ENCODE data around the gene CAMSAP1.

CAMSAP1 gene

DNA sequence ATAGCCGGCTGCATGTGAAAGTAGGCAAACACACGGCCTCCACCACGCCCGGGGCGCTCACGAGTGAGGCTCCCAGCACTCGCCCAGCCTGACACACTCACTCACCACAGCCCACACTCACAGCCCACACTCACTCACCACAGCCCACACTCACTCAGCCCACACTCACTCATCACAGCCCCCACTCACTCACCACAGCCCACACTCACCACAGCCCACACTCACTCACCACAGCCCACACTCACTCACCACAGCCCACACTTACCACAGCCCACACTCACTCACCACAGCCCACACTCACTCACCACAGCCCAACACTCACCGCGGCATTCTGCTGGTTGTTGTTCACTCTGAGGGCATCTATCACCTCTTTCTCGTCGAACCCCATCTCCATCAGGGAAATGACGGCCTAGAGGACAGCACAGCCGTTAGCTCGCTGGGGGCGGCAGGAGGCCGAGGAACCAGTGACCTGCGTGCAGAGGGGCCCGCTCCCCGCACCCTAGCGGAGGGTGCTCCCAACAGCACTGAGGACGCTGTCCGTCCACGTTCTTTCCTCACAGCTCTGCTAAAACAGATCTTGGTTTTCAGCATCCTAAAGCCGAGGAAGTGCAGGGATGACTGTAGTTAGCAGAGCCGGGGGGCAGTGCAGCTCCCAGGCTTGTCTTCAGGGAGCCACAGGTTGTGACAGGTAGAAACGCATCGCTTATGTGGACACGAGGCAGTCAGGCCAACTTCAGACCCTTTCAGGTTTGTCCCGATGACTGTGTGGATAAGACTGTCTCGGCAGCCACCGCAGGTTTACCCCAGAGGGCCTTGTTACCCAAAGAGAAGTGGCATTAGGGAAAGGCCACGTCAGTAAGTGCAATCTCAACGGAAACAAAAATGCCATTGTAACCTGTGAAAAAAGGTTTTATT, 32.3 kb upstream of the CAMSAP1 start:
- peak; percentile 23 for DNase-seq

DNA sequence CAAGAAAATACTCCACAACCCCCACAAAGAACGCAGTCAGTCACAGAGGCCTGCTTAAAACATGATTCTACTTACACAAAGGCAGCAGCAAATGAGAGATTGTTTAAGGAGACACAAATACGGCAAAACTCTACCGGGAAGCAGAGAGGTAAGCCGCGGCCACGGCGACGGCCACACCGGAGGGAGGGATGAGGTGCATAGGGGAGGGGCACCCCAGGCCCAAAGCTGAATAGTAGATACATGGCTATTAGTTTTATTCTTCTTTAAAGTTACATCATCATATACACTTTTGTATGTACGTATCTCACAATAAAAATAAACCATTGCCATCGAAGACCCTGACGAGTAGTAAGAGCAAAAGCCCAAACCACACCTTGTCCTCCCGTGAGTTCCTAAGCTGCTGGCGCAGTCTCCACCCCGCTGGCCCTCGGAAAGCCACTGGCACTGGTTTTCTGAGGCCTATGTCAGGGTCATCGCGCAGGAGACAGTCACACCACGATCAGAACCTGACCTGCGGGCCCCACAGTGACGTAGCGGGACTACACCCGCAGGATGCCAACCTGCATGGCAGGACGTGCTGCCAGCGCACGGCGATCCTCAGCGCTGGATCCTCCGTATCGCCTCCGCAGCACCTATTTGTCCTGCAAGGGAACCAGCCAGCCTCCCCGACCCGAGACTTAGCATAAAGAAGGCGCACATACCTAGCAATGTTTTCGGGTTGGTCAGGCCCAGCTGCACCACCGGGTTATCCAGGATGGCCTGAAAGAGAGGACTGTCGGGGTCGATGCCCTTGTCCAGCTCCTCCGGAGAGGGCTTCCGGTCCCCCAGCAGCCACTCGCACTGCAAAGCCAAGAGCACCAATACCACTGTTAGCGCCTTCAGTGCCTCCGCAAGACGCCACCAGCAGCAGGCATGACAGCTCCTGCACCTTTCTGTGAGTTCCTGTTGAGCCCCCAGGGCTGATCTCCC, 30.5 kb upstream of the CAMSAP1 start:
- no peak for DNase-seq

DNA sequence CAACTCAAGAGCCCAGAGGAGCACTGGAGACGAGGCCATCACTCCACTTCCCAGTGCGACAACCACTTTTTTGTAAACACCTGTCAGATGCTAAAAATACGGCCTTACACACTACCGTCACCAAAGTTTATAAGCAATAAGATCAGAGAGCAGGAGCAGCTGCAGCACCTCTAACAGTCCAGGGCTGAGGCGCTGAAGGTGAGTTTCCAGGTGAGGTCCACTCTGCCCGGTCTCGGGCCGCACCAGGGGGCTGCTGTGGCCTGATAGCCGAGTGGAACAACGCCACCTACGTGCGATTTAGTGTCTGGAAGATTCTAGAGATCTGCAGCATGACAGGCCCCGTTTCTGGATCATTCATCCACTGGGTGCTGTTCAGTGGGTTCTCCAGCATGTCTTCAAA, 25.8 kb upstream of the CAMSAP1 start:
- DNase-seq, result no peak

DNA sequence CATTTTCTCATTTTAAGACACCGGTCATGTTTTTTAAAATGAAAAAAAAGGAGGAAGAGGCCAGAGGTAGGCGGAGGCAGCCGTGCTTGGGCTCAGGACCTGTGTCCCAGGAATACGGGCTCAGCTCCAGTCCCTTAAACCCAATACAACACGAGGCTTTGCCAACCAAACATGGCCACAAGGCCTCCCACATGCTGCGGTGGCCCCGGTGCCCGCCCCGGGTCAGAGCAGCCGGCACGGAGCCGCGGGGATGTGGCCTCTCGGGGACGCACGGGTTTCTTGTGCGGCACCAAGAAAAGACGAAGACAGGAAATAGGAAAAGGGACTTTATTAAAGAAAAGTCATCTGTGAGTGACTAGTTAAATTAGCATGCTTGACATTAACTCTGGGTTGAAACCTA, 25.3 kb upstream of the CAMSAP1 start:
- DNase-seq, result no peak

DNA sequence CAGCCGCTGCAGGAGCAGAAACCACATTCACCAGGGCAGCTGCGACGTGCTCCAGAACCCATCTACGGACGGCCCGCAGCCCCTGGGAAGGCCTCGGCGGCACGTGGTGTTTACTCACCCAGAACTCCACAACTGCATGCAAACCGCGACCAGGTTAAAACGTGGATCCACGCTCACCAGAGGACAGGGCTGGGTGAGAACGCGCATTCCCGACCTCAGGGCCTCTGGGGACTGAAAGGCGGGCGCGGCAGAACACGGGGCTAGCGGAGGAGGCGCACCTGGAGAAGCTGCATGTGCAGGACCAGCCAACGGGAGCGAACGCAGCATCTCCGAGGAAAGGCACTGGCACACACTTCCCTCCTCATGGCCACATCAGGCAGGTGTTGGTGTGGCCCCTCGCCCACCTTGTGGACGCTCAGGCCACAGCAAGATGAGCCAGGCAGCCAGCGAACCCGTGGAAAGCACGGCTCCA, 24.0 kb upstream of the CAMSAP1 start:
- no peak for DNase-seq

DNA sequence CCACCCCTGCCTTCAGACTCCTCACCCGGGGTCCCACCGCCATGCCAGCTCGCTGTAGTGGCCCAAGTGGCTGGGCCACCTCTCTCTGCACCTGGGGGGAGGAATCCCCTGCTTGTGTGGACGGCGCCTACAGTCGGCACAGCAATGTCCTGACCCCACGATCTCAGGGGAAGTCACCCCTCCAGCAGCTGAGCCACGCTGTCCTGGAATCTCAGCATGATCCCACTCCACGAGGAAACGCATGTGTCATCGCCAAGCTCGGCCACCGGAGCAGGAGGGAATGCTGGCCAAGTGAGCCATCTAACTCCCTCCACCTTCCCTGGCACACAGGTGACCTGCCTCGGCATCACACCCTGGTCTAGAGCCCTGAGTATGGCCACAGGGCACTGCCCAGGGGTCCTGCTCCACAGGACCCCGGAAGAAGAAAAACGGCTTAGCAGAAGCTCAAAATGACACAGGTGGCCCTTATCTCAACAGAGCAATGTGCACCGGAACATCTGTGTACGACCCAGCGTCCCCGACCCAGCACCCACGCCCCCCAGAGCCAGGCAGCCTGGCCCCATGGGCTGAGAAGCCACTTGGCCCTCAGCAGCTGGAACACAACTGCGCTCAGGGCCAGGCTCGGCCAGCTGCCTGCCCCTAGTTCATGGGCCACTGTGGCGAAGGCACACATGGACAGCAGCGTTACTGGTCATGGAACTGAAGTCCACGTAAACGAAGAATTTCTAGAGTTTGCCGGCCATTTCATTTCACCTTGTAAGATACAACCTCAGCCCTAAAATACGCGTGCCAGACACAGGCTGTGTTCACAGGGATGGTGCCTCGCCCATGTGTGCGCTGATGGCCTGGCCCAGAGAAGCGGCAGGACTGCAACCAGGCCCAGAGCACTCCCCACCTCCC, 23.4 kb upstream of the CAMSAP1 start:
- DNase-seq, result no peak

DNA sequence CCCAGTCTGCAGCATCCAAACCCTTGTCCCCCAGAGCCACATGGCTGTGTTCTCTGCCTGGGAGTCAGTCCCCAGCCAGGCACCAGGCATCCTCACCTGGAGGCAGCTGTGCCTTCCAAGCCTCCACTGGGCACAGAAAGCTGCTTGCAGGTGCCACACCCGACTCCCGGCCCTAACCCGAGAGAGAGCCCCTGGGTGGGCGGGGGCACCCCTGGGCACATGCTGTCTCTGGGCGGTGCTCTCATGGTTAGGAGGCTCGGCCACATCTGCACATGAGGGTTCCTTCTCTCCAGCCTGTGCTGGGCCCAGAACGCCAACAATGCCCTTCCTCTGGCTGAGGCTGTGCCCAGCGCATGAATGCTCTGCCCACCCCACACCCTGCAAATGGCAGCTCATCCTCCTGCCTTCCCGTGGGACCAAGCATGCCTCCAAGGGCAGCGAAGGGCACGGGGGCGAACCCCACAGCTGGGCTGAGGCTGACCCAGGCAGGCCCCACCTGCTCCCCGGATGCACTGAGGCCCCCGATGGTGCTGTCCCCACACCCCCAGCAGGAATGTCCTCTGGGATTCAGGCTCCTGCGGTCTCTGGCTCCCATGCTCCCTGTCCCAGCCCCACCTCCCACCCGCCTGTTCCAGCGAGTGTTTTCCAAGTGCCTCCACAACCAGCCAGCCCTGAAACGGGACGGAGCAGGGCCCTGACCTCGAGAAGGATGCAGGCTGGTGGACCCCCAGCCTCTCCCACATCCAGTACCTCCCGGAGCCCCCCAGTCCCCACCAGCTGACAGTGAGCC, 22.5 kb upstream of the CAMSAP1 start:
- DNase-seq, result no peak

DNA sequence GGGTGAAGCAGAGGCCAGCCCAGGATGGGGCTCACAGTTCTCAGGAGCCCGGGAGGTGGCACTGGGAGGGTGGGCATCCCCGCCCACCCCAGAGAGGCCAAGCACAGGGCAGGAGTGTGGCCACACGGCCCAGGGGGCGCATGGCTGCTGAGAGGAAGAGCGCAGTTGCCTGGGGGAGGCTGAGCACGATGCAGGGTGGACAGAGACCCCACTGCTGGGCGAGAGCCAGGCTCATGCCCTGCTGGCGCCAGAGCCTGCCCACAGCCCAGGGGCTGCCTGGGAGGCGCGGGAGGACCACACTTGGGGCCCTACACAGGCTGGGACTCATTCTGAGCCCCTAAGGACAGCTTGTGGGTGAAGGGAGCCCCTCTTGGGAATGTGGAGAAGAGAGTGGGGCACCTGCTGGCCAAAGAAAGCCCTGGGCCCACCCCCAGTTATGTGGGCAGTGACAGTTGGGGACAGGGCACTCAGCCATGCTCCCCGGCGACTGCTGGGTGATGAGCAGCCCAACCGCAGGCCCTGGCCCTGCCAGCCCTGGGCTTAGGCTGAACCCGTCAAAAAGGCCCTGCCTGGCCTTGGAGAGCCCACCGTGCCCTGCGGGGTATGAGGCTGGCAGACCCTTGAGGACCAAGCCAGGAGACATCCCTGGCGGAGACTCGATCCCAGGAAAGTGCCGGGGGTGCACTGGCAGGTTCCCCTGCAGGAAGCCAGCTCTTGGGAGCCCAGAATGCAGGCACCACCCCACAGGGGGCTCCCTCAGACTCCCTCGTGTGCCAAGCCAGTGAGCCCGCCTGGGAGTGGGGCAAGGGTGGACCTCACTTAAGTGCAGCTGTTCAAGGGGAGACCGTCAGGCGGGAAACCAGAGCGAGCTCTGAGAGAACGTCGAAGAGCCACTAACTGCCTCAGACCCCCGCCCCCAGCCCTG, 21.6 kb upstream of the CAMSAP1 start:
- no peak for DNase-seq

DNA sequence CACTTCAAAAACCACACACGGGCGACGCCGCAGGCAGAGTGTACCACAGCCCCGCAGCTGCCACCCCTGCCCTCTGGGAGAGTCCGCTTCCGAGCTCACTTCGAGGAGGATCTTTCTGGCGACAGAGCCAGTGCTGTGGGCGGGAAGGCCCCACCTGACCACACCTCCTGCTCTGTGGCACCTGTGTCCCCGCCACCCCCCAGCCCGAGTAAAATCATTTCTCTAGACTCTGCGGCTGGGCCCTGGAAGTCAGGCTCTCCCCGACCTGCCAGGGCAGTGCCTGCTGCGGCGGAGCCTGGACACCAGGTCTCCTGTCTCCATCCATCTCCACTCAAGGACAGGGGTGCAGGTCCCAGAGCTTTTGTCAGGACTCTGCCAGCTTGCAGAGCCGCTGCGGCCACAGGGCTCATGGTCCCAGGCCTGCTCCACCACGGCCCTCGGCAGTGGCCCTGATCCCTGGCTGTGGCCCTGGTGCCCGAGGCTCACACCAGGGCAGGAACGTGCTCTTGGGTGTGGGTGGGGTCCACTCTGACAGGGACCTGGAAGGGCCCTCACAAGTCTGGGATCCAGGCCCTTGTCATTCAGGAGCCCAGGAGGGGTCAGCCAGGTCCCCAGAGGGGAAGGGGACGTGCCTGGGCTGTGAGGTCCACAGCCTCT, 20.9 kb upstream of the CAMSAP1 start:
- no peak for DNase-seq

DNA sequence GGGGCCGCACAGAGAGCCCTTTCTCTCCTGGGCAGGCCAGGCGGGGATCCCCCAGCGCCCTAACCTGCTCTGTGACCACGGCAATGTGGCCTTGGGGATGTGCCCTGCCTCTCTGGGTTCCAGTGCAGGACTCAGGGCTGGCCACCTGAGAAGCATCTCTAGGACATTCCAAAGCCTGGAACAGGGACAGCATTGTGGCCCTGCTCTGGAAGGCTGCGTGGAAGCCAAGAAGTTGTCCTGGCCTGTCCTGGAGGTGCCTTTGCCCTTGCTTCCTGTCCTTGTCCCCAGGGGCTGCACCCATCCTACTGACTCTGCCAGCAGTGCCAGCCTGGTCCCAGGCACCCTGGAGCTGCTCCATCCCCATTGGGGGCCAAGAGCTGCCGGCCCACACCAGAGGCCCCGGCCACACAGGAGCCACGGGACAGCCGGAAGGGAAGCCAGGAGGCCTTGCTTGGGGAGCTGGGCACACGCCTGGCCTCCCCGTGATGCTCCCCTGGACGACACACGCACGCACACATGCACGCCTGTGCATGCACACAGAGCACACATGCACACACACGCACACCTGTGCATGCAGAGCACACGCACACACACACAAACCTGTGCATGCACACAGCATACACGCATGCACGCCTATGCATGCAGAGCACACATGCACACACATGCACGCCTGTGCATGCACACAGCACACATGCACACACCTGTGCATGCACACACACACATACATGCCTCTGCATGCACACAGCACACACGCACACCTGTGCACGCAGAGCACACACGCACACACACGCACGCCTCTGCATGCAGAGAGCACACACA, 20.1 kb upstream of the CAMSAP1 start:
- DNase-seq, result no peak

DNA sequence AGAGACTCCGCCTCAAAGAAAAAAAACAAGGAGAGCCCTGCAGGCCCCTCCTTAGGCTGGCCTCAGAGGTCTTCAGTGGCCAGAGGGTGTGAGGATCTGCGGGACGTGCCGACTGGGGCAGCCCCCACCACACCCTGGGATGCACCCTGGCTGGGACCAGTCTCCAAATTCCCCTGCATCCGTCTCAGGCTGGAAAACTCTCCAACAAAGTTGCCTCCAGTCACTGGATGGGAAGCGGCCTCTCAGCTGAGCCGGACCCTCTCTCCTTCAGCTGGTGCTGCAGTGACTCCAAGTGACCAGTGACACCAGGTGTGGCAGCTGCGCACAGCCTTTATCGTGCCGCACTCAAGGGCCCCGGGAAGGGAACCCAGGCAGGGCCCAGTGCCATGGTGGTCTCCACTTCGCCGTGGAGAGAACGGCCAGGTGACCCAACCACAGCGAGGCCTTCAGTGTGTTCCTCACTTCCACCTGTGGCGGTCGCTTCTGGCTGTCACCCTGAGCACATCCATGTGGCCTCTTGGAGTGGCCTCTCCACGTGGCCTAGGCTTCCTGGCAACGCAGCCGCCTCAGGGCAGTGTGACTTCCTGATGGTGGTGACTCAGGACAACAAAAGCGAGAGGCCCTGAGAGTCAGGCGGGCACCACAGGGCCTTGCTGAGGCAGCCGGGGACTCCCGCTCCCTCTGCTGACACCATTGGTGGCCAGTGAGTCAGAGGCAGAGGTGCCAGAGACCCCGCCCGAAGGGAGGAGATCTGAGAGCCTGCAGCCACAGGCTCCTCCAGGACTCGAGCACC, 19.3 kb upstream of the CAMSAP1 start:
- DNase-seq, result no peak

DNA sequence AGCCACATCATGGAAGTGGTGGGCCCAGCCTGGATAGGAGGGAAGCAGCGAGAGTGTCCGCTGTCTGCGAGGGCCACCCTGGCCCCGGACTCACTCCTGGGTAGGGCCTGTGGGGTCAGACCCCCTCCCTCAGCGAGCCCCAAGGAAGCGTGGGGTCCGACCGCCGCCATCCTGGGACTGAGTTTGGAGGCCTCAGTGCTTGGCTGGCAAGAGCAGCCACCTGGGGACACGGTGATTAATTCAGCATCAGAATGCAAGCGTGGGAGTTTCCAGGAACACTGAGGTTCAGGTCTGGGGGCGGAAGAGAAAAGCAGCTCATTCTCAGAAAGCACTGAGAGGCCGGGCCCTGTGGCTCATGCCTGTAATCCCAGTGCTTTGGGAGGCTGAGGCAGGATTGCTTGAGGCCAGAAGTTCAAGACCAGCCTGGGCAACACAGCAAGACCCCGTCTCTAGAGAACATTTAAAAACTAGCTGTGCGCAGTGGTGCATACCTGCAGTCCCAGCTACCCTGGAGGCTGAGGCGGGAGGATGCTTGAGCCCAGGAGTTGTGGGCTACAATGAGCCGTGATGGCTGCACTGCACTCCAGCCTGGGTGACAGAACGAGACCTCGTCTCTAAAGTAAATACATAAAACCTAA, 18.3 kb upstream of the CAMSAP1 start:
- no peak for DNase-seq

DNA sequence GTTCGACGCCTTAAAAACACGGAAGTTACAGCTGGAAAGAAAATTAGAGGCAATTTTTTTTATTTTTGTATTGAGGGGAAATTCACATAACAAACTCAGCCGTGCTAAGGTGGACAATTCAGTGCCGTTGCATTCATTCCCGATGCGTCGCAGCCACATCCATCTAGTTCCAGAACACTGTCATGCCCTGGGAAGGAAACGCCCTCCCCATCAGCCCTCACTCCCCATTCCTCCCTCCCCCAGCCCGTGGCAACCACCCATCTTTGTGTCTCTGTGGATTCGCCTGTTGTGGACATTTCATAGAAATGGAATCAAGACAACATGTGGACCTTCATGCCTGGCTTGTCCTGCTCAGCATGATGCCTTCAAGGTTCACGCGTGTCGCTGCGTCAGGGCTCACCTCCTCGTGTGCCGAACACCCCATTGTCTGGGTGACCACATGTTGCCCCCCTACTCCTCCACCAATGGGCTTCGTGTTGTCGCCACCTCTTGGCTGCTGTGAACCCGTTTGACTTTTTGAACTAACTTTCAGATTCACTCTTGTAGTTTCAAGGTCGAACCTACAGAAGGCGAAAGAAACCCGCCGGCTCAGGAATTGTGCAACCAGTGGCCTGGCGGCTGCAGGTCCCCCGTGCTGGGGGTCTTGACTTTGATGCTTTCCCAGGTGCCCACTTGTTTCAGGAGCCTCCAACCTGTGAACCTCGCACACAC, 17.4 kb upstream of the CAMSAP1 start:
- DNase-seq, result no peak

DNA sequence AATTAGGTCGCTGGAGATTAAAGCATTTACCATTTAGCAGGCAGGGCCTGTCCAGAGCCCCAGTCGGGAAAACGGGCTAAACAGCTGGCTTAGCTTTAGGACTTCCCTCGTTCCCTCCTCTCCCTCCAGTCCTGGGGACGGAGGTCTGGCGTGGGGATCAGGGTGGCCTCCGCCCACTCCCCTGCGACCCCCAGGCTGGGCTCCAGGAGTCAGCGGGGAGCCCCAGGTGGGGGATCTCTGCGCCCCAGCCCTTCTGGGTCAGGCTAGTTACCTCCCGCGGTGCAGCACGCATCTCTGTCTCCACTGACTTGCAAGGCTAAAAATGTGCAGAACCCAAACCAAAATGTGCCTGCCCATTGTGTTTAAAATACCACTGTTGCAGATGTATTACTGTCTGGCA, 16.2 kb upstream of the CAMSAP1 start:
- no peak for DNase-seq

DNA sequence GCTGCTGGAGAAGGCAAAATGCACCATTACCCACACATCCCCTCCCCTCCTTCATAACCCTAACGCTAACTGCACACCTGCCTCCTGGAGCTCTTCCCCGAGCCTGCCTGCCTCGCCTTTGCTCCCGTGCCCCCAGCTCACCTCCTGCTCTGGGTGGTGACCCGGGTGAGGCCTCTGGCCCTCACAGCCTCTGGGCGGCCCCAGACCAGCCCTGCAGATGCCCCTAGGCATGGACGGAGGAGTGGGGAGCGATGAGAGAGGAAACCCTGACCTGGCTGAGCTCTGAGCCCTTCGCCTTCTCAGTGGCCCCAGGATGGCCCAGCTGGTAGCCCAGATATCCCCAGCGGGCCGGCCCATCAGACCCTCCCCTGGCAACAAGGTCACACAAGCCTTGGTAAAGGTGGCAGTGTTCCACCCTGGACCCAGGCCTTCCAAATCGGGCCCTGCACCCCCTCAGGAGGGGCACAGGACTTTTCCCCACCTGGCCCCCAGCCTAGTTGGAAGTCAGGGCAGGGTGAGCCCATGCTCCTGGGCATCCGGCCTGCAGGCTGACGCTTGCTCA, 14.5 kb upstream of the CAMSAP1 start:
- DNase-seq, result no peak

DNA sequence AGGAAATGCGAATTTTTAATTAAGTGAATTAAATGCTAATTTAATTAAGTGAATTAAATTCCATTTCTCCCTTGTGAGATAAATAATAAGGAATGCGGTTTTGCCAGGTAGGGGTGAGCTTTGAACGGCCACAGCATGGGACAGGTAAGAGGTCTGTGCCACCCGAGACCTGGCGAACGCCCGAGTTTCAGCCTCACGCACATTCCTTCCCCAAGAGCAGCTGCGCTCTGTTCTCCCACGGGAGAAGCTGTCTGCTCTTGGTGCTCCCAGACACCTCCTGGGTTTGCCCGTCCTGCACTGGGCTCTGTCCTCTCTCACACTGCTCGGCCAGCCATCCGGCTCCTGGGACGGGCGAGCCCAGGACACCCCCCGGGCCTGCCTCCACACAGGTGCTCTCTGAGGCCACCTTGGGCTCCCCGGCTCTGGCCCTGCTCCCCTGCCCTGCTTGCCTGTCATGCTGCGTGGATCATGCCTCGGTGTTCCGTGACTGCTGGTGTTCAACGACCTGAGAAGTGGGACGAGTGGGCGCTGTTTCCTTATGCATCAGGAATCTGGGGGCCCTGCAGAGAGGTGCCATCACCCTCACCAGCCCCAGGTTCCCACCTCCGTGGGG, 13.7 kb upstream of the CAMSAP1 start:
- no peak for DNase-seq

Data from T-helper 9 cell (primary cell).